ENCODE results near the gene CDC25A.

- TF ChIP-seq POLR2A (IDR thresholded peaks at IDR 0.05) = no peak
- no peak for TF ChIP-seq CTCF (IDR thresholded peaks at IDR 0.05)
These were observed 14.4 kb upstream of the CDC25A start for GRCh38 chr3:48202632-48203031.
